Thyroid gland (tissue), 4 donors: Measurements from ENCODE around the gene KCNQ4. TPM values are rescaled to one million over a fixed set of nuclear protein-coding genes. Genes with fewer than 3 reads are reported as not detected.

Experiments used
- DNase-seq, 2 donors: peaks; one replicate each; pipeline ENCODE4 v3.0.0-alpha.2; 2019
- H3K27ac ChIP-seq, 3 donors: fragments of 200-600 bp; sonication (generic); 1 replicate in 2 of 3; 2 replicates in 1 of 3; pipeline ENCODE4 v1.5.1; 2016 to 2019; ENCODE audit warnings: mild to moderate bottlenecking in 1 of 3, moderate library complexity in 1 of 3
- H3K27me3 ChIP-seq: fragments of 200-600 bp; sonication (generic); one replicate; pipeline ENCODE4 v1.5.1; 2019
- H3K36me3 ChIP-seq, 2 donors: fragments of 200-600 bp; sonication (generic); one replicate each; pipeline ENCODE4 v1.5.1; 2016 to 2019
- H3K4me1 ChIP-seq, 2 donors: fragments of 200-600 bp; sonication (generic); one replicate each; pipeline ENCODE4 v1.5.1; 2017 to 2019
- H3K4me3 ChIP-seq, 3 donors: fragments of 200-600 bp; sonication (generic); replicated peaks in 1 of 3; 1 replicate in 2 of 3; 2 replicates in 1 of 3; pipeline ENCODE4 v1.5.1; 2016; ENCODE audit warnings: mild to moderate bottlenecking in 1 of 3
- H3K9me3 ChIP-seq: fragments of 200-600 bp; sonication (generic); one replicate; pipeline ENCODE4 v1.5.1; 2017
- CTCF ChIP-seq, 6 experiments: fragments of 200-600 bp in 3 of 6; fragments of 450-650 bp in 3 of 6; sonication (generic) in 3 of 6; IDR thresholded peaks; one replicate each; pipeline ENCODE4 v1.5.1; 2016 to 2019; ENCODE audit warnings: antibody characterized with exemption in 6 of 6, mild to moderate bottlenecking in 2 of 6, inconsistent platforms in 1 of 6, moderate library complexity in 1 of 6
- POLR2A ChIP-seq, 2 donors: fragments of 450-650 bp; IDR thresholded peaks; one replicate each; pipeline ENCODE4 v1.6.1; 2017; ENCODE audit warnings: antibody characterized with exemption in 2 of 2, mild to moderate bottlenecking in 2 of 2, moderate library complexity in 1 of 2
- WGBS, 2 donors: methylation state at CpG; one replicate each; pipeline ENCODE4 v1.1.5; 2017; 5-methylcytosine and 5-hydroxymethylcytosine counted together
- intact Hi-C: fragments of 100-400 bp; cut with DNase I; formaldehyde crosslinking; loops from one replicate; pipeline ENCODE4 v1.15.1; 2023
- total RNA-seq, 4 donors: library from RNA; depleted of rRNA; stranded (reverse); fragments of >200 nt; gene quantifications; one replicate each; pipeline ENCODE4 v1.2.3, GENCODE V29; 2016

KCNQ4 gene
- total RNA-seq, 4 donors from 2014 or later, result 0.11 to 1.1 (median 0.40) TPM

GRCh38 chr1:40777224-40777970, 6.2 kb upstream of the KCNQ4 start:
- TF ChIP-seq POLR2A (IDR thresholded peaks at IDR 0.05), result no peak
- no peak for TF ChIP-seq CTCF (IDR thresholded peaks at IDR 0.05)
- H3K27me3 ChIP-seq, result no peaks in the 10 kb centered on the region
- no peaks in the 10 kb centered on the region for H3K36me3 ChIP-seq
- WGBS, 2 donors, result 98 to 100% methylated on average over 2 of the region's 2 CpGs
- no peak overlapping the region for H3K27ac ChIP-seq
- H3K9me3 ChIP-seq, result no peaks in the 10 kb centered on the region
- no peak overlapping the region for H3K4me3 ChIP-seq
- peaks cover 3 to 4% of the 10 kb centered on the region in 2 donors for H3K4me1 ChIP-seq
- no peak for DNase-seq
- intact Hi-C loops, result loop anchor here (10.0 kb wide), 1 partner anchor 77 kb away; no protein-coding TSS in a partner anchor

- 76 to 79% methylated on average over 7 to 11 of the region's 11 CpGs for WGBS, 2 donors
- intact Hi-C loops, result loop anchor here (10.0 kb wide), 1 partner anchor 86 kb away; the partner anchor contains the start of gene NFYC
Observed at GRCh38 chr1:40780678-40781607, 2.6 kb upstream of the KCNQ4 start.

GRCh38 chr1:40781608-40781971, 2.0 kb upstream of the KCNQ4 start:
- no peaks in the 10 kb centered on the region for H3K36me3 ChIP-seq
- intact Hi-C loops, result loop anchor here (10.0 kb wide), 1 partner anchor 87 kb away; the partner anchor contains the start of gene NFYC

More at GRCh38 chr1:40780678-40781607, 2.6 kb upstream of the KCNQ4 start:
- no peaks in the 10 kb centered on the region for H3K9me3 ChIP-seq
- TF ChIP-seq CTCF (IDR thresholded peaks at IDR 0.05), result no peak
- H3K27me3 ChIP-seq, result no peaks in the 10 kb centered on the region
- DNase-seq, result no peak
- no peaks in the 10 kb centered on the region for H3K36me3 ChIP-seq
- peaks cover 13 to 14% of the 10 kb centered on the region in 2 donors for H3K4me1 ChIP-seq
- no peak overlapping the region for H3K4me3 ChIP-seq
- no peak overlapping the region for H3K27ac ChIP-seq

GRCh38 chr1:40782371-40782956, 1.1 kb upstream of the KCNQ4 start:
- DNase-seq, result peak; percentile 20 to 21
- Histone ChIP-seq H3K27me3 (no peaks in the 10 kb centered on the region), H3K9me3 (no peaks in the 10 kb centered on the region), H3K27ac (no peak overlapping the region), H3K4me3 (peak overlapping the region in 1 of 3 donors; percentile 42), H3K36me3 (no peaks in the 10 kb centered on the region), H3K4me1 (peaks cover 13 to 14% of the 10 kb centered on the region in 2 donors)
- 11 to 14% methylated on average over 6 to 8 of the region's 20 CpGs for WGBS, 2 donors
- no peak for TF ChIP-seq CTCF (IDR thresholded peaks at IDR 0.05)
- TF ChIP-seq POLR2A (IDR thresholded peaks at IDR 0.05), result no peak
- intact Hi-C loops, result loop anchor here (10.0 kb wide), 1 partner anchor 88 kb away; the partner anchor contains the start of gene NFYC

More at GRCh38 chr1:40781608-40781971, 2.0 kb upstream of the KCNQ4 start:
- Histone ChIP-seq H3K9me3 (no peaks in the 10 kb centered on the region), H3K27ac (no peak overlapping the region), H3K4me3 (no peak overlapping the region), H3K27me3 (no peaks in the 10 kb centered on the region), H3K4me1 (peaks cover 13 to 14% of the 10 kb centered on the region in 2 donors)
- WGBS, 2 donors, result 93 to 95% methylated on average over 2 of the region's 2 CpGs
- TF ChIP-seq CTCF (IDR thresholded peaks at IDR 0.05), result no peak
- no peak for TF ChIP-seq POLR2A (IDR thresholded peaks at IDR 0.05)
- no peak for DNase-seq
